ENCODE data around the gene SPATA4. TPM values are rescaled to one million over a fixed set of nuclear protein-coding genes. Genes with fewer than 3 reads are reported as not detected.

The SPATA4 gene
- total and polyA plus RNA-seq, 2 of the 13 experiments (the other 11 are each of a cell fraction or from before 2014, with no cell fraction given): not detected

DNA sequence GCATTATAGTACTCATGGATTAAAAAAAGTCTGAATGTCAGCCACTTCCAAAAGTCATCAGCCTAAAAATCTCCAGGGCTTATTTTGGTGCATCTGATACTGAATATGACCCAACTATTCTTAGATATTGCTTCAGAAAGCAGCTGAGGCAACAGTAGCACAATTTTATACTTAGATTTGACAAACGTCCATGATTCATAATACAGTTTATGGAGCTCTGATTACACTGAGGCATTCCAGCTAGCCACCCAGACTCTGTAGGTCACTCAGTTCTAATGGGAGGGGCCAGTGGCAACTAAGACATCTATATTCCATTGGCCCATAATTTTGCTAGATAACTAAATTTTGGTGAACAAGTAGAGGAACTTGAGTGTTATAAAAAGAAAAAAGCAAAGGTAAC, 10.3 kb downstream of the SPATA4 start:
- Histone ChIP-seq H3K4me1 (ENCODE audit: insufficient read depth, low read length) (no peaks in the 10 kb centered on the region), H3K4me3 (replicated peaks in 1 of 3; ENCODE audit: insufficient read depth in 1 of 3, low read depth in 2 of 3, low read length in 3 of 3) (no peak overlapping the region), H3K36me3 (replicated peaks in 1 of 2; ENCODE audit: control insufficient read depth in 1 of 2, insufficient read depth in 2 of 2, low read length in 2 of 2) (no peaks in the 10 kb centered on the region), H3K9ac (ENCODE audit: insufficient read depth, low read depth, low read length) (no peak overlapping the region), H3K4me2 (ENCODE audit: low read depth, low read length) (no peak overlapping the region), H3K9me3 (ENCODE audit: low read length) (no peaks in the 10 kb centered on the region), H3K27me3 (ENCODE audit: control insufficient read depth in 1 of 2, insufficient read depth in 2 of 2, low read length in 2 of 2) (0 out of 5 replicates have a peak, but pooled peaks cover 0 to 2% of the 10 kb centered on the region in 2 experiments), H3K79me2 (ENCODE audit: insufficient read depth, low read length) (no peaks in the 10 kb centered on the region), H3K27ac (ENCODE audit: extremely low read length, insufficient read depth, low read length) (no peak overlapping the region), H2AFZ (ENCODE audit: low read length) (no peak overlapping the region), H4K20me1 (ENCODE audit: insufficient read depth, low read length) (no peaks in the 10 kb centered on the region)
- intact Hi-C loops (cut with micrococcal nuclease; ENCODE audit: unreplicated experiment) (no loop called here), in situ Hi-C loops (cut with HindIII; ENCODE audit: extremely low pct_ligation_motif_present, low pct_unique_long_range_greater_than_20kb) (no loop called here)
- CTCF ChIA-PET (ENCODE audit: low intra/inter-chr PET ratio, low total read pairs): no interaction called here
- no peak for FAIRE-seq
- BruUV-seq (replicated peaks): no TSS peak
- DNase-seq (ENCODE audit: low spot score): no peak
- POLR2A ChIA-PET: no interaction called here
- no peak for ATAC-seq
- 0% methylated on average over 1 of the region's 1 CpG for WGBS (ENCODE audit: low lambda C conversion rate)
- no peak for TF ChIP-seq JUNB (CRISPR knock-in tag; IDR thresholded peaks at IDR 0.05; ENCODE audit: borderline replicate concordance)
- TF ChIP-seq HOXA3 (CRISPR knock-in tag; IDR thresholded peaks at IDR 0.05): no peak
- TF ChIP-seq SMAD9 (CRISPR knock-in tag; IDR thresholded peaks at IDR 0.05): no peak
- TF ChIP-seq, protein P1, sequence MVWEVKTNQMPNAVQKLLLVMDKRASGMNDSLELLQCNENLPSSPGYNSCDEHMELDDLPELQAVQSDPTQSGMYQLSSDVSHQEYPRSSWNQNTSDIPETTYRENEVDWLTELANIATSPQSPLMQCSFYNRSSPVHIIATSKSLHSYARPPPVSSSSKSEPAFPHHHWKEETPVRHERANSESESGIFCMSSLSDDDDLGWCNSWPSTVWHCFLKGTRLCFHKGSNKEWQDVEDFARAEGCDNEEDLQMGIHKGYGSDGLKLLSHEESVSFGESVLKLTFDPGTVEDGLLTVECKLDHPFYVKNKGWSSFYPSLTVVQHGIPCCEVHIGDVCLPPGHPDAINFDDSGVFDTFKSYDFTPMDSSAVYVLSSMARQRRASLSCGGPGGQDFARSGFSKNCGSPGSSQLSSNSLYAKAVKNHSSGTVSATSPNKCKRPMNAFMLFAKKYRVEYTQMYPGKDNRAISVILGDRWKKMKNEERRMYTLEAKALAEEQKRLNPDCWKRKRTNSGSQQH (CRISPR knock-in tag; IDR thresholded peaks at IDR 0.05; ENCODE audit: low read depth): no peak
- no peak for TF ChIP-seq SP2 (CRISPR knock-in tag; IDR thresholded peaks at IDR 0.05)
- no peak for TF ChIP-seq MIER3 (CRISPR knock-in tag; IDR thresholded peaks at IDR 0.05; ENCODE audit: borderline replicate concordance)
- no peak for TF ChIP-seq RORA (CRISPR knock-in tag; IDR thresholded peaks at IDR 0.05)
- TF ChIP-seq, protein P2, sequence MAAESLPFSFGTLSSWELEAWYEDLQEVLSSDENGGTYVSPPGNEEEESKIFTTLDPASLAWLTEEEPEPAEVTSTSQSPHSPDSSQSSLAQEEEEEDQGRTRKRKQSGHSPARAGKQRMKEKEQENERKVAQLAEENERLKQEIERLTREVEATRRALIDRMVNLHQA (CRISPR knock-in tag; IDR thresholded peaks at IDR 0.05): no peak
- TF ChIP-seq ZNF768 (CRISPR knock-in tag; IDR thresholded peaks at IDR 0.05): no peak
- TF ChIP-seq EEA1 (CRISPR knock-in tag; IDR thresholded peaks at IDR 0.05; ENCODE audit: borderline replicate concordance): no peak
- no peak for TF ChIP-seq ZNF737 (CRISPR knock-in tag; IDR thresholded peaks at IDR 0.05; ENCODE audit: borderline replicate concordance)
- TF ChIP-seq ZNF672 (CRISPR knock-in tag; IDR thresholded peaks at IDR 0.05): no peak
- no peak for TF ChIP-seq ZNF3 (CRISPR knock-in tag; IDR thresholded peaks at IDR 0.05)
- TF ChIP-seq RAD51 (IDR thresholded peaks at IDR 0.05; ENCODE audit: borderline replicate concordance): no peak
- TF ChIP-seq ELF1 (CRISPR knock-in tag; IDR thresholded peaks at IDR 0.05): no peak
- TF ChIP-seq ZFP1 (CRISPR knock-in tag; IDR thresholded peaks at IDR 0.05): no peak
- TF ChIP-seq, protein P3, sequence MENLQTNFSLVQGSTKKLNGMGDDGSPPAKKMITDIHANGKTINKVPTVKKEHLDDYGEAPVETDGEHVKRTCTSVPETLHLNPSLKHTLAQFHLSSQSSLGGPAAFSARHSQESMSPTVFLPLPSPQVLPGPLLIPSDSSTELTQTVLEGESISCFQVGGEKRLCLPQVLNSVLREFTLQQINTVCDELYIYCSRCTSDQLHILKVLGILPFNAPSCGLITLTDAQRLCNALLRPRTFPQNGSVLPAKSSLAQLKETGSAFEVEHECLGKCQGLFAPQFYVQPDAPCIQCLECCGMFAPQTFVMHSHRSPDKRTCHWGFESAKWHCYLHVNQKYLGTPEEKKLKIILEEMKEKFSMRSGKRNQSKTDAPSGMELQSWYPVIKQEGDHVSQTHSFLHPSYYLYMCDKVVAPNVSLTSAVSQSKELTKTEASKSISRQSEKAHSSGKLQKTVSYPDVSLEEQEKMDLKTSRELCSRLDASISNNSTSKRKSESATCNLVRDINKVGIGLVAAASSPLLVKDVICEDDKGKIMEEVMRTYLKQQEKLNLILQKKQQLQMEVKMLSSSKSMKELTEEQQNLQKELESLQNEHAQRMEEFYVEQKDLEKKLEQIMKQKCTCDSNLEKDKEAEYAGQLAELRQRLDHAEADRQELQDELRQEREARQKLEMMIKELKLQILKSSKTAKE (CRISPR knock-in tag; IDR thresholded peaks at IDR 0.05; ENCODE audit: borderline replicate concordance): no peak
- no peak for TF ChIP-seq NFYC (CRISPR knock-in tag; IDR thresholded peaks at IDR 0.05)
- TF ChIP-seq GTF2F1 (IDR thresholded peaks at IDR 0.05; ENCODE audit: low read length): no peak
